GM23338 (cell line): Measurements from ENCODE around the gene CLCF1. TPM values are rescaled to one million over a fixed set of nuclear protein-coding genes. Genes with fewer than 3 reads are reported as not detected.

Source experiments
- ATAC-seq: fragments of 200-7000 bp; cut with Tn5 transposase; 3 replicates; pipeline ENCODE4 v1.9.1; 2020
- DNase-seq: peaks from one replicate; pipeline ENCODE4 v3.0.0-alpha.2; 2015; ENCODE audit warnings: low spot score
- H2AFZ ChIP-seq: fragments of 200-600 bp; sonication (generic); 2 replicates; pipeline ENCODE4 v1.8.0; 2016; ENCODE audit warnings: antibody characterized with exemption, mild to moderate bottlenecking, moderate library complexity
- H3F3A ChIP-seq: fragments of 200-600 bp; sonication (generic); replicated peaks from 2 replicates; pipeline ENCODE4 v1.8.0; 2017; ENCODE audit warnings: antibody characterized with exemption, mixed run types, low read depth
- H3K27ac ChIP-seq: fragments of 200-600 bp; sonication (generic); 2 replicates; pipeline ENCODE4 v1.6.1; 2016; ENCODE audit warnings: low read depth
- H3K27me3 ChIP-seq: fragments of 200-600 bp; sonication (generic); 2 replicates; pipeline ENCODE4 v1.8.0; 2016; ENCODE audit warnings: mild to moderate bottlenecking, mixed run types, moderate library complexity; ENCODE audit not compliant: insufficient read depth
- H3K36me3 ChIP-seq: fragments of 200-600 bp; sonication (generic); 2 replicates; pipeline ENCODE4 v1.8.0; 2016; ENCODE audit warnings: mild to moderate bottlenecking; ENCODE audit not compliant: insufficient read depth
- H3K4me1 ChIP-seq: fragments of 200-600 bp; sonication (generic); 2 replicates; pipeline ENCODE4 v1.8.0; 2016; ENCODE audit warnings: mild to moderate bottlenecking, moderate library complexity; ENCODE audit not compliant: insufficient read depth
- H3K4me2 ChIP-seq: fragments of 200-600 bp; sonication (generic); 2 replicates; pipeline ENCODE4 v1.7.1; 2017; ENCODE audit warnings: mixed run types
- H3K4me3 ChIP-seq: fragments of 200-600 bp; sonication (generic); 2 replicates; pipeline ENCODE4 v1.6.1; 2016; ENCODE audit warnings: mixed run types
- H3K79me2 ChIP-seq: fragments of 200-600 bp; sonication (generic); replicated peaks from 2 replicates; pipeline ENCODE4 v1.8.0; 2017; ENCODE audit warnings: mild to moderate bottlenecking; ENCODE audit not compliant: insufficient read depth
- H3K9me2 ChIP-seq: fragments of 200-600 bp; sonication (generic); 2 replicates; pipeline ENCODE4 v1.8.0; 2017; ENCODE audit not compliant: insufficient read depth
- H4K20me1 ChIP-seq: fragments of 200-600 bp; sonication (generic); replicated peaks from 2 replicates; pipeline ENCODE4 v1.8.0; 2017; ENCODE audit warnings: mild to moderate bottlenecking; ENCODE audit not compliant: insufficient read depth
- H3K27ac Mint-ChIP-seq: 2 replicates; pipeline ENCODE4 v1.8.0; 2020; ENCODE audit warnings: inconsistent platforms, mild to moderate bottlenecking, moderate library complexity, mixed read lengths
- H3K27me3 Mint-ChIP-seq: 3 replicates; pipeline ENCODE4 v1.8.0; 2022; ENCODE audit warnings: low read depth, mild to moderate bottlenecking, moderate library complexity, mixed read lengths, inconsistent platforms; ENCODE audit not compliant: insufficient read depth, poor library complexity
- H3K36me3 Mint-ChIP-seq: 3 replicates; pipeline ENCODE4 v1.8.0; 2021; ENCODE audit warnings: low read depth, mild to moderate bottlenecking, inconsistent platforms, moderate library complexity, mixed read lengths
- H3K4me1 Mint-ChIP-seq: 3 replicates; pipeline ENCODE4 v1.8.0; 2020; ENCODE audit warnings: mild to moderate bottlenecking, inconsistent platforms, mixed read lengths
- H3K4me3 Mint-ChIP-seq: 3 replicates; pipeline ENCODE4 v1.8.0; 2021; ENCODE audit warnings: moderate library complexity, mild to moderate bottlenecking, inconsistent platforms, mixed read lengths
- H3K9me3 Mint-ChIP-seq: 3 replicates; pipeline ENCODE4 v1.8.0; 2020; ENCODE audit warnings: moderate library complexity, mild to moderate bottlenecking, inconsistent platforms, mixed read lengths
- CREB1 ChIP-seq: fragments of 250-450 bp; sonication (Bioruptor Pico); IDR thresholded peaks from 2 replicates; pipeline ENCODE4 v1.5.0; 2020; ENCODE audit warnings: low read depth, mild to moderate bottlenecking, moderate library complexity
- EZH2phosphoT487 ChIP-seq: fragments of 200-600 bp; sonication (generic); IDR thresholded peaks from one replicate; pipeline ENCODE4 v1.8.1; 2018; ENCODE audit warnings: antibody characterized with exemption; ENCODE audit not compliant: unreplicated experiment
- POLR2AphosphoS5 ChIP-seq: IDR thresholded peaks from 2 replicates; pipeline ENCODE4 v1.6.1; 2016; ENCODE audit warnings: antibody characterized with exemption, low read depth
- STAT1 ChIP-seq: IDR thresholded peaks from one replicate; pipeline ENCODE4 v1.6.1; 2016; ENCODE audit warnings: antibody characterized with exemption; ENCODE audit not compliant: unreplicated experiment
- ZNF331 ChIP-seq: fragments of 250-450 bp; sonication (Bioruptor Pico); IDR thresholded peaks from 2 replicates; pipeline ENCODE4 v1.5.0; 2020; ENCODE audit warnings: low read depth, mild to moderate bottlenecking, moderate library complexity
- polyA plus RNA-seq: library from polyadenylated mRNA; unstranded; fragments of >200 nt; fragmentation: Nextera tagmentation; extraction: Ambion mirVana; gene quantifications from 2 replicates; pipeline ENCODE4 v1.2.1, GENCODE V29; 2016
- total RNA-seq: library from RNA; depleted of rRNA; stranded (reverse); fragments of >200 nt; shearing (Covaris generic); gene quantifications from 2 replicates; pipeline ENCODE4 v1.2.3, GENCODE V29; 2014

Gene CLCF1
- total and polyA plus RNA-seq, 2 experiments from 2014 or later, result 0.32 TPM; not detected in 1

GRCh38 chr11:67417425-67417824, 44.0 kb upstream of the CLCF1 start:
- Mint-ChIP-seq H3K9me3 (no peaks in the 10 kb centered on the region), H3K4me1 (peaks cover 13% of the 10 kb centered on the region), H3K27ac (no peak overlapping the region), H3K36me3 (no peaks in the 10 kb centered on the region), H3K4me3 (no peak overlapping the region; the same call in 2 of the 3 replicates), H3K27me3 (peaks cover 23% of the 10 kb centered on the region)
- no peak overlapping the region for H3K27ac ChIP-seq
- peaks cover 16% of the 10 kb centered on the region; the same call in 1 of the 2 replicates for H3K27me3 ChIP-seq
- no peak for TF ChIP-seq ZNF331 (CRISPR knock-in tag)
- TF ChIP-seq CREB1 (CRISPR knock-in tag), result no peak
- no peak for TF ChIP-seq POLR2AphosphoS5
- DNase-seq, result no peak
- no peak overlapping the region for H3K4me2 ChIP-seq
- no peaks in the 10 kb centered on the region for H4K20me1 ChIP-seq
- H3K4me1 ChIP-seq, result peaks cover 15% of the 10 kb centered on the region; the same call in 1 of the 2 replicates
- no peaks in the 10 kb centered on the region for H3K9me2 ChIP-seq
- no peak for ATAC-seq
- no peak overlapping the region for H3K4me3 ChIP-seq
- no peaks in the 10 kb centered on the region for H3K36me3 ChIP-seq
- H3F3A ChIP-seq, result no peaks in the 10 kb centered on the region
- no peak overlapping the region for H2AFZ ChIP-seq
- no peaks in the 10 kb centered on the region for H3K79me2 ChIP-seq

GRCh38 chr11:67416416-67417335, 43.3 kb upstream of the CLCF1 start:
- H2AFZ ChIP-seq, result no peak overlapping the region
- Mint-ChIP-seq H3K27ac (no peak overlapping the region), H3K27me3 (peaks cover 27% of the 10 kb centered on the region), H3K36me3 (no peaks in the 10 kb centered on the region), H3K4me3 (peak overlapping the region; percentile 58), H3K9me3 (no peaks in the 10 kb centered on the region), H3K4me1 (peaks cover 13% of the 10 kb centered on the region)
- H3K27ac ChIP-seq, result no peak overlapping the region
- ATAC-seq, result no peak
- TF ChIP-seq POLR2AphosphoS5, result no peak
- no peaks in the 10 kb centered on the region for H3K79me2 ChIP-seq
- H3K4me3 ChIP-seq, result peak overlapping the region; percentile 55; the same call in 1 of the 2 replicates
- H3K27me3 ChIP-seq, result peaks cover 16% of the 10 kb centered on the region; the same call in 1 of the 2 replicates
- no peaks in the 10 kb centered on the region for H3F3A ChIP-seq
- H3K4me2 ChIP-seq, result peak overlapping the region; percentile 79; the same call in 1 of the 2 replicates
- no peaks in the 10 kb centered on the region for H4K20me1 ChIP-seq
- H3K4me1 ChIP-seq, result peaks cover 15% of the 10 kb centered on the region; the same call in 1 of the 2 replicates
- H3K36me3 ChIP-seq, result no peaks in the 10 kb centered on the region
- peak; percentile 36 for DNase-seq
- no peaks in the 10 kb centered on the region for H3K9me2 ChIP-seq

DNA sequence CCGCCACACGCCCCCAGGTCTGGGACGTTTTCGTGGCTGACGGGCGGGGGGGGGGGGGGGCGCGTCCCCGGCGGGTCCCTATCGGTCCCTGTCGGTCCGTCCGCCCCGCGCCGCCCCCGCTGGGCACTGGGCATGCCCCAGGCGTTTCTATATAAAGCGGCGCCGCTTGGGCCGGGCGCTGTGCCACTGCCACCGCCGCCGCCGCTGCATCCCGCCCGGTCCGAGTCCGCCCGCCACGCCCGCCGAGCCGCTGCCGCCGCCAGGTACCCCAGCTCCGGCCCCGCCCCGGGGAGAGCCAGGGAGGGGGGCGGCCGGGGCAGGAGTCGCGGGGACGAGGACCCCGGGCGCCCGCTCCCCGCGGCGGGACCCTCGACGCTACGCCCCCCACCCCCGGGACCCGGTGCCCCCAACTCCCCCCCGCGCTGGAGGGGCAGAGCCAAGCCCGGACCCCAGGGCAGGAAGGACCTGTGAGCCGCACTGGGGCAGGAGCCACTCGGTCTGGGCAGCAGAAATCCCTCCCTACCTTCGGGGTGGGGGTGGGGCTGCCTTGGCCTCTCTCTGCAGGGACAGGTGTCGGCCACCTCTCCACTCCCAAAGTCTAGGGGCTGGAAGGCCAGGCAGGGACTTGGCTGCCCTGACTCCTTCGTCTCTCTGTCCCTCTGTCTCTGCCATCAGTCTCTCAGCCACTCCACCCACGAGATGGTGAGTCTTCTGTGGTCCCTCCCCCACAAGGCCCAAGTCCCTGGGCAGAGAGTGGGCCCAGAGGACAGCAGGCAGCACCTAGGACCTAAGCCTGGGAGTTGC, 42.3 kb upstream of the CLCF1 start, which contains the start of gene CARNS1:
TSS of gene CARNS1 (plus strand) at position 178 of the 804 bp plus-strand sequence. CDS start at position 700, 522 bp downstream.
- Mint-ChIP-seq H3K27ac (no peak within 1 kb of the TSS), H3K27me3 (peaks cover 28% of the 10 kb centered on the region), H3K9me3 (no peaks in the 10 kb centered on the region), H3K4me3 (peak within 1 kb of the TSS; percentile 73), H3K4me1 (peaks cover 16% of the 10 kb centered on the region), H3K36me3 (no peaks in the 10 kb centered on the region)
- Histone ChIP-seq H3K79me2 (no peaks in the 10 kb centered on the region), H3F3A (no peaks in the 10 kb centered on the region), H3K27me3 (peaks cover 16% of the 10 kb centered on the region; the same call in 1 of the 2 replicates), H3K27ac (no peak within 1 kb of the TSS), H3K4me2 (peak within 1 kb of the TSS; percentile 79), H2AFZ (peak within 1 kb of the TSS; percentile 28; the same call in 1 of the 2 replicates), H3K9me2 (no peaks in the 10 kb centered on the region), H3K4me1 (peaks cover 15% of the 10 kb centered on the region; the same call in 1 of the 2 replicates), H3K4me3 (peak within 1 kb of the TSS; percentile 55), H4K20me1 (no peaks in the 10 kb centered on the region), H3K36me3 (no peaks in the 10 kb centered on the region)
- TF ChIP-seq STAT1, result no peak
- TF ChIP-seq EZH2phosphoT487, result no peak
- no peak for TF ChIP-seq ZNF331 (CRISPR knock-in tag)
- ATAC-seq (peak; percentile 39), DNase-seq (peak; percentile 69)
